Vagina (tissue), 2 donors: ENCODE measurements around the gene MMP24.

ENCODE experiments used
- POLR2A ChIP-seq, 2 donors: fragments of 450-650 bp; IDR thresholded peaks; one replicate each; pipeline ENCODE4 v1.6.1; 2017; ENCODE audit warnings: antibody characterized with exemption in 2 of 2, mild to moderate bottlenecking in 2 of 2, moderate library complexity in 2 of 2
- POLR2AphosphoS5 ChIP-seq, 2 donors: sonication (generic); formaldehyde crosslinking; IDR thresholded peaks; one replicate each; pipeline ENCODE4 v1.9.0; 2017; ENCODE audit warnings: antibody characterized with exemption in 2 of 2, mild to moderate bottlenecking in 2 of 2, low read depth in 1 of 2; ENCODE audit not compliant: insufficient read depth in 1 of 2
- TF ChIP-seq, protein P1 (sequence below), 3 experiments: fragments of 450-650 bp in 2 of 3; fragments of 200-600 bp in 1 of 3; sonication (generic) in 1 of 3; IDR thresholded peaks; one replicate each; pipeline ENCODE4 v1.5.1; 2017 to 2019; ENCODE audit warnings: antibody characterized with exemption in 3 of 3, mild to moderate bottlenecking in 2 of 3, moderate library complexity in 2 of 3

GRCh38 chr20:35187584-35188190 is 38.8 kb upstream of the MMP24 start:
- no peak for TF ChIP-seq POLR2A (IDR thresholded peaks at IDR 0.05)
- TF ChIP-seq, protein P1, sequence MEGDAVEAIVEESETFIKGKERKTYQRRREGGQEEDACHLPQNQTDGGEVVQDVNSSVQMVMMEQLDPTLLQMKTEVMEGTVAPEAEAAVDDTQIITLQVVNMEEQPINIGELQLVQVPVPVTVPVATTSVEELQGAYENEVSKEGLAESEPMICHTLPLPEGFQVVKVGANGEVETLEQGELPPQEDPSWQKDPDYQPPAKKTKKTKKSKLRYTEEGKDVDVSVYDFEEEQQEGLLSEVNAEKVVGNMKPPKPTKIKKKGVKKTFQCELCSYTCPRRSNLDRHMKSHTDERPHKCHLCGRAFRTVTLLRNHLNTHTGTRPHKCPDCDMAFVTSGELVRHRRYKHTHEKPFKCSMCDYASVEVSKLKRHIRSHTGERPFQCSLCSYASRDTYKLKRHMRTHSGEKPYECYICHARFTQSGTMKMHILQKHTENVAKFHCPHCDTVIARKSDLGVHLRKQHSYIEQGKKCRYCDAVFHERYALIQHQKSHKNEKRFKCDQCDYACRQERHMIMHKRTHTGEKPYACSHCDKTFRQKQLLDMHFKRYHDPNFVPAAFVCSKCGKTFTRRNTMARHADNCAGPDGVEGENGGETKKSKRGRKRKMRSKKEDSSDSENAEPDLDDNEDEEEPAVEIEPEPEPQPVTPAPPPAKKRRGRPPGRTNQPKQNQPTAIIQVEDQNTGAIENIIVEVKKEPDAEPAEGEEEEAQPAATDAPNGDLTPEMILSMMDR (IDR thresholded peaks at IDR 0.05): no peak
- TF ChIP-seq POLR2AphosphoS5 (IDR thresholded peaks at IDR 0.05; ENCODE audit: insufficient read depth in 1 of 2, low read depth in 1 of 2): no peak
